Fibroblast of lung (primary cell): ENCODE measurements around the gene DENND2D. TPM values are rescaled to one million over a fixed set of nuclear protein-coding genes. Genes with fewer than 3 reads are reported as not detected.

Experiments used
- DNase-seq, 2 donors: peaks; one replicate each; pipeline versions ENCODE4 v3.0.0 to v3.0.0-alpha.2; 2010; ENCODE audit warnings: low read depth in 2 of 2
- H2AFZ ChIP-seq: 2 replicates; pipeline ENCODE4 v1.5.1; 2012; ENCODE audit warnings: low read length, control low read depth, inconsistent platforms
- H3K27ac ChIP-seq: 2 replicates; pipeline ENCODE4 v1.5.1; 2011; ENCODE audit warnings: low read length, control low read depth; ENCODE audit not compliant: insufficient read depth
- H3K27me3 ChIP-seq: 2 replicates; pipeline ENCODE4 v1.5.1; 2011; ENCODE audit warnings: mild to moderate bottlenecking, low read length; ENCODE audit not compliant: control insufficient read depth, insufficient read depth
- H3K36me3 ChIP-seq: 2 replicates; pipeline ENCODE4 v1.5.1; 2011; ENCODE audit warnings: low read length; ENCODE audit not compliant: control insufficient read depth, insufficient read depth
- H3K4me1 ChIP-seq: 2 replicates; pipeline ENCODE4 v1.5.1; 2011; ENCODE audit warnings: low read length; ENCODE audit not compliant: control insufficient read depth, insufficient read depth; ENCODE audit errors: extremely low read depth
- H3K4me2 ChIP-seq: 2 replicates; pipeline ENCODE4 v1.5.1; 2011; ENCODE audit warnings: low read length, control low read depth; ENCODE audit not compliant: insufficient read depth; ENCODE audit errors: extremely low read depth
- H3K4me3 ChIP-seq, 4 experiments: fragments of 200-600 bp in 1 of 4; sonication (generic) in 1 of 4; replicated peaks in 1 of 4; 2 replicates each; pipeline ENCODE4 v1.5.1; 2011 to 2016; ENCODE audit warnings: low read length in 4 of 4, low read depth in 3 of 4, mild to moderate bottlenecking in 3 of 4, control low read depth in 2 of 4, inconsistent platforms in 1 of 4, mixed read lengths in 1 of 4; ENCODE audit not compliant: insufficient read depth in 1 of 4; ENCODE audit errors: control extremely low read depth in 1 of 4
- H3K79me2 ChIP-seq: 2 replicates; pipeline ENCODE4 v1.5.1; 2012; ENCODE audit warnings: mild to moderate bottlenecking, low read length, inconsistent platforms; ENCODE audit not compliant: control insufficient read depth, insufficient read depth
- H3K9ac ChIP-seq: 2 replicates; pipeline ENCODE4 v1.5.1; 2011; ENCODE audit warnings: mild to moderate bottlenecking, low read length, control low read depth; ENCODE audit not compliant: insufficient read depth
- H3K9me3 ChIP-seq: 2 replicates; pipeline ENCODE4 v1.5.1; 2012; ENCODE audit warnings: low read depth, low read length; ENCODE audit not compliant: control insufficient read depth, insufficient read depth
- H4K20me1 ChIP-seq: 2 replicates; pipeline ENCODE4 v1.5.1; 2011; ENCODE audit warnings: low read length; ENCODE audit not compliant: control insufficient read depth, insufficient read depth; ENCODE audit errors: extremely low read depth
- CTCF ChIP-seq, 2 donors: IDR thresholded peaks in 1 of 2; conservative IDR thresholded peaks in 1 of 2; 1 replicate in 1 of 2; 2 replicates in 1 of 2; pipeline ENCODE4 v1.5.1; 2011 to 2012; ENCODE audit warnings: low read length in 2 of 2, control low read depth in 1 of 2, inconsistent platforms in 1 of 2, low read depth in 1 of 2, mild to moderate bottlenecking in 1 of 2
- EZH2 ChIP-seq: IDR thresholded peaks from 2 replicates; pipeline ENCODE4 v1.5.1; 2012; ENCODE audit warnings: low read length, control low read depth, mild to moderate bottlenecking; ENCODE audit errors: missing control alignments
- polyA plus RNA-seq, 2 donors: library from polyadenylated mRNA; depleted of rRNA in 1 of 2; stranded (reverse) in 1 of 2; unstranded in 1 of 2; fragments of >200 nt; gene quantifications; 2 replicates each; pipeline ENCODE4 v1.2.1, GENCODE V29; 2011 to 2012; ENCODE audit warnings: missing spikeins in 1 of 2
- total RNA-seq: library from RNA; depleted of rRNA; stranded (reverse); fragments of >200 nt; gene quantifications from 2 replicates; pipeline ENCODE4 v1.2.1, GENCODE V29; 2014

DENND2D gene
- total and polyA plus RNA-seq, 2 donors (not counting 1 experiment from before 2014, with no cell fraction given), result 2.2 to 15.7 TPM

GRCh38 chr1:111204201-111204982, 3.9 kb upstream of the DENND2D start:
- H2AFZ ChIP-seq, result peak overlapping the region; percentile 19
- H3K36me3 ChIP-seq, result no peaks in the 10 kb centered on the region
- H3K4me1 ChIP-seq, result peaks cover 2% of the 10 kb centered on the region
- no peak for DNase-seq
- H3K9me3 ChIP-seq, result no peaks in the 10 kb centered on the region
- H3K4me3 ChIP-seq, result peak overlapping the region; percentile 38 to 58 (median 48)
- no peaks in the 10 kb centered on the region for H3K79me2 ChIP-seq
- TF ChIP-seq EZH2 (no peak), CTCF (conservative IDR thresholded peaks at IDR 0.05 in 1 of 2, IDR thresholded peaks at IDR 0.05 in 1 of 2; ENCODE audit: low read depth in 1 of 2, low read length in 2 of 2) (no peak)
- H4K20me1 ChIP-seq, result no peaks in the 10 kb centered on the region
- peaks cover 13% of the 10 kb centered on the region for H3K27me3 ChIP-seq
- H3K27ac ChIP-seq, result no peak overlapping the region
- H3K9ac ChIP-seq, result peak overlapping the region; percentile 30
- H3K4me2 ChIP-seq, result peak overlapping the region; percentile 66

GRCh38 chr1:111203681-111204200, 3.3 kb upstream of the DENND2D start:
- Histone ChIP-seq H3K9ac (peak overlapping the region; percentile 30), H4K20me1 (no peaks in the 10 kb centered on the region), H3K4me3 (peak overlapping the region; percentile 37 to 58 (median 48)), H3K36me3 (no peaks in the 10 kb centered on the region), H3K4me1 (peaks cover 2% of the 10 kb centered on the region), H3K9me3 (no peaks in the 10 kb centered on the region), H3K27me3 (peaks cover 13% of the 10 kb centered on the region), H3K4me2 (peak overlapping the region; percentile 66), H3K27ac (no peak overlapping the region), H3K79me2 (no peaks in the 10 kb centered on the region), H2AFZ (no peak overlapping the region)
- peak; percentile 35 to 46 for DNase-seq
- no peak for TF ChIP-seq EZH2
- TF ChIP-seq CTCF (conservative IDR thresholded peaks at IDR 0.05 in 1 of 2, IDR thresholded peaks at IDR 0.05 in 1 of 2; ENCODE audit: low read depth in 1 of 2, low read length in 2 of 2), result no peak

- H3K4me2 ChIP-seq, result no peak overlapping the region
- H3K4me1 ChIP-seq, result peaks cover 2% of the 10 kb centered on the region
- H3K9me3 ChIP-seq, result no peaks in the 10 kb centered on the region
- H3K36me3 ChIP-seq, result no peaks in the 10 kb centered on the region
- no peaks in the 10 kb centered on the region for H4K20me1 ChIP-seq
- H3K27ac ChIP-seq, result no peak overlapping the region
- H3K9ac ChIP-seq, result no peak overlapping the region
- no peaks in the 10 kb centered on the region for H3K79me2 ChIP-seq
- no peak overlapping the region for H2AFZ ChIP-seq
- H3K4me3 ChIP-seq, result peak overlapping the region in 1 of 4 experiments; percentile 37
- no peak for DNase-seq
- no peak for TF ChIP-seq CTCF (conservative IDR thresholded peaks at IDR 0.05 in 1 of 2, IDR thresholded peaks at IDR 0.05 in 1 of 2; ENCODE audit: low read depth in 1 of 2, low read length in 2 of 2)
- no peak for TF ChIP-seq EZH2
- H3K27me3 ChIP-seq, result peaks cover 12% of the 10 kb centered on the region
Observed at GRCh38 chr1:111202707-111203623, 2.5 kb upstream of the DENND2D start.
